Stimulated activated CD4-positive, alpha-beta T cell treated with anti-CD3 and anti-CD28 coated beads, TNF-alpha, amount 100 ng/mL, for 48 hours (primary cell): ENCODE results near the gene LRRC59.
"Not testable (repeated sequence)": the region's sequence is repeated elsewhere in the genome, so short reads cannot be mapped to it uniquely, and the experiment has no call there.

ENCODE experiments used
- DNase-seq, 3 donors: peaks; one replicate each; pipeline ENCODE4 v3.0.0-alpha.2; 2020; ENCODE audit warnings: low read depth in 3 of 3

LRRC59 gene

GRCh38 chr17:50347117-50347893 is 50.0 kb downstream of the LRRC59 start:
- DNase-seq: no peak

GRCh38 chr17:50346313-50347116 is 50.8 kb downstream of the LRRC59 start:
- peak; percentile 12 to 53 (median 20) for DNase-seq

DNA sequence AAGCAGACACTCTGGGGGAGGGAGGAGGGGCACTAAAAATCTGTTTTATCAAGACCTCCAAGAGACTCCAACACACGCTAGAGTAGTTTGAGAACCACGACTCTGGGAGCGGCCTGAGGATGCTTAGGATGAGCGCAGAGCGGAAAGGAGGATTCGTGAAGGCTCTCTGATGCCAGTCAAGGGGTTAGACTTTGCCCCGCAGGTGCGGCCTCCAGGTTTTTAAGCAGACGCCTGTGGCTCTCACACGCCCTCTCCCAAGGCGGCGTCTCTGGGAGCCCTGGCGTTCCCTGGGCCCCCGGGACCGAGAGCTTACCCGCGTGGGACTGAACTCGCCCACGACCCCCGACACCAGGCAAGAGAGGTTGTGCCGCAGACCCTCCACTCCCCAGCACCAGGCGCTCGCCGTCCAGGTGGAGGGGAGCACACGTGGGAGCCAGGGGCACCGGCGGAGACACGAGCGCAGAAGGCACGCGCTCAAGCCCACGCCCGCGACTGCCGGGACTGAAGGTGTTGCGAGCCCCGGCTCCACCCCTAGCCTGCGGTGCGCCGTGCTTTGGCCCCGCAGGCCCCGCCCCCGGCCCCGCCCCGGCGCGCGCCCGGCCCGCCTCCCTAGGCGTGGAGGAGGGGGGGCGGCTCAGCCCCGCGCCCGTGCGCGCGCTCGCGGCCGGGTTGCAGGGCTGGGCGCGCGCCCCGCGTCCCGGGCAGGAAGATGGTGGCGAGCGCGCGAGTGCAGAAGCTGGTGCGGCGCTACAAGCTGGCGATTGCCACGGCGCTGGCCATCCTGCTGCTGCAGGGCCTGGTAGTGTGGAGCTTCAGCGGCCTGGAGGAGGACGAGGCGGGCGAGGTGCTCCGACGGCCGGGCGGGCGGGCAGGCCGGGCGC is 51.7 kb downstream of the LRRC59 start, which contains the start of gene XYLT2:
Gene XYLT2, plus strand, starts transcription at position 695 of the 881 bp plus-strand sequence. Its CDS starts 15 bp downstream, at position 710.
- DNase-seq: peak; percentile 82 to 92 (median 82)

DNA sequence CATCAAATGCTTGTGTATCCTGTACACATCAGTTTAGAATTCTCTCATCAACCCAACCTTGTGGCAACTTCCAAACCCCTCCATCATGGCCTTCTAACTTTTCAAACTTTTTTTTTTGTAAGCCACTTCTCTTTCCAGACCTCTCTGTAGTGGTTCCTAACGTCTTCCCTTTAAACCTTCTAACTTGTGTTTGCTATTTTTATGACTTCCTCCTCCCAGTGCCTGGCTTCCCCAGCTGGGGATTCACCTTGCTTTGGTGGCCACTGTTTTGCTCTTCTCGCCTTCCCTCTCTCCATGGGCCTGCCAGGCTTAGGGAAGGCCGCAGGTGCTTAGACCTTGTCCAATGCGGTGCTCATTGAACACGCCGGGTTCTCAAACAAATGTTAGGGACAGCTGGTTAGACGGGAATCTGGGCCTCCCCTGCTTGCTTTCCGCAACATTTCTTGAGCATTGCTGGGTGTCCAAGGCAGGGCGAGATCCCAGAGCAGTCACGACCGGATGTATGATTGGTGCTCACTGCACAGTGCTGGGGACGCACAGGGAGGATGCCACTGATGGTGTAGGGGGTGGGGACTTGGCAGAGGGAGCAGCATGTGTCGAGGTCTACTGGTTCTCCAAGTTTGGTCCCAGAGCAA is 52.5 kb downstream of the LRRC59 start:
- no peak for DNase-seq

- DNase-seq: no peak
Measured at GRCh38 chr17:50339381-50339780, 57.9 kb downstream of the LRRC59 start.

DNA sequence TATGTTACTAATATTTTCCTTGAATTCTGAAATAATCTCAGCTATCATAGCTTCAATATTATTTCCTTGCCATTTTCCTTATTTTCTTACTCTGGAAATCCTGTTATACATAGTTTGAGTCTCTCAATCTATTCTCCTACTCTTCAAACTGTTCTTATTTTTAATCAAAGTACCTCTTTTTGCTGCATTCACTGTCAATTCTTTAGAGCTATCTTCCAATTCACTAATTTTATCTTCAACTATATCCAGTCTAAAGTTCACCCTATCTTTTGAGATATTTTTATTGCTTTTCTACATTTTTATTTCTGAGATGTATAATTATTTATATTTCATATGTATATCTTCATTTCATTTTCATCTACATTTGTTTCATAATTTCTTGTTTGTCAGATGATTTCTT is 58.7 kb downstream of the LRRC59 start:
- no peak for DNase-seq

- DNase-seq: no peak
Measured at GRCh38 chr17:50337956-50338355, 59.4 kb downstream of the LRRC59 start.

GRCh38 chr17:50333291-50334057 is 63.8 kb downstream of the LRRC59 start:
- not testable (repeated sequence) for DNase-seq

DNA sequence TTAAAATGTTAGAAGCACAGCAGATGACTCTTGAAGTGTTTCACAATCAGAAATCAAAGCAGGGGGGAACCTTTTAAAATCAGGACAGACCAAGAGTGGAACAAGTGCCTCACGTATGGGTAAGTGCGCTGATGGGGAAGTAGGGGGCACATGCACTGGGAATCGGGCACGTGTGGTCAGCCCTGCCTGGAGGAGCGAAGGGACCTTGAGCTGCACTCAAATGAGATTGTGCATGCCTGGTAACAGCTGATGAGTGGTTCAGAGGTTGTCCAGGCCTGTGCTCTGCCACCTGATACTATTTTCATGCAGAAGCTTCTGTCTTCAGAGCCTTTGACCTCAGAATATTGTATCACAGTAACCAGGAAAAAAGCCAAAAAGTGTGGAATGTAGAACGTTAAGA is 65.1 kb downstream of the LRRC59 start:
- no peak for DNase-seq
